ENCODE measurements around the gene RAMP1.

DNA sequence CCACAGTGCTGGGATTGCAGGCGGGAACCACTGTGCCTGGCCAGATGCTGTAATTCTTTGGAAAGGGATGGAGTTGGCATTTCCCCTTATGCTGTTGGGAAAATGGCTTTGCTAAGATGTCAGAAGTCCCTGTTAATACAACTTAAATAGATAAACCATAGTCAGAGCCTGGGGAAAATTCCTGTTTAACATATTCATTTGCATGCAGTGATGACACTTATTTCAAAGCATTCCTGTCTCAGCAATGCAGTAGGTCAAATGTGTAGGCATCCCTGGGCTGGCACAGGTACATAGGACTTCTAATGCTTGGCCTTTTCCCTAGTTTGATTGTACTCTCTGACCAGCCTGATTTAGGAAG, 38.6 kb downstream of the RAMP1 start:
- TF ChIP-seq, protein P1, sequence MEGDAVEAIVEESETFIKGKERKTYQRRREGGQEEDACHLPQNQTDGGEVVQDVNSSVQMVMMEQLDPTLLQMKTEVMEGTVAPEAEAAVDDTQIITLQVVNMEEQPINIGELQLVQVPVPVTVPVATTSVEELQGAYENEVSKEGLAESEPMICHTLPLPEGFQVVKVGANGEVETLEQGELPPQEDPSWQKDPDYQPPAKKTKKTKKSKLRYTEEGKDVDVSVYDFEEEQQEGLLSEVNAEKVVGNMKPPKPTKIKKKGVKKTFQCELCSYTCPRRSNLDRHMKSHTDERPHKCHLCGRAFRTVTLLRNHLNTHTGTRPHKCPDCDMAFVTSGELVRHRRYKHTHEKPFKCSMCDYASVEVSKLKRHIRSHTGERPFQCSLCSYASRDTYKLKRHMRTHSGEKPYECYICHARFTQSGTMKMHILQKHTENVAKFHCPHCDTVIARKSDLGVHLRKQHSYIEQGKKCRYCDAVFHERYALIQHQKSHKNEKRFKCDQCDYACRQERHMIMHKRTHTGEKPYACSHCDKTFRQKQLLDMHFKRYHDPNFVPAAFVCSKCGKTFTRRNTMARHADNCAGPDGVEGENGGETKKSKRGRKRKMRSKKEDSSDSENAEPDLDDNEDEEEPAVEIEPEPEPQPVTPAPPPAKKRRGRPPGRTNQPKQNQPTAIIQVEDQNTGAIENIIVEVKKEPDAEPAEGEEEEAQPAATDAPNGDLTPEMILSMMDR (conservative IDR thresholded peaks at IDR 0.05; ENCODE audit: low read length), result no peak
- TF ChIP-seq EZH2phosphoT487 (IDR thresholded peaks at IDR 0.05; ENCODE audit: borderline replicate concordance), result no peak
